ENCODE data around the gene OCEL1.
A peak's percentile ranks its signal among the peaks of the same experiment; 100 is the strongest.

OCEL1 gene

GRCh38 chr19:17211547-17212446 lies 14.2 kb upstream of the OCEL1 start:
- no peak for DNase-seq

GRCh38 chr19:17213334-17213733 lies 12.7 kb upstream of the OCEL1 start:
- no peak for DNase-seq

DNA sequence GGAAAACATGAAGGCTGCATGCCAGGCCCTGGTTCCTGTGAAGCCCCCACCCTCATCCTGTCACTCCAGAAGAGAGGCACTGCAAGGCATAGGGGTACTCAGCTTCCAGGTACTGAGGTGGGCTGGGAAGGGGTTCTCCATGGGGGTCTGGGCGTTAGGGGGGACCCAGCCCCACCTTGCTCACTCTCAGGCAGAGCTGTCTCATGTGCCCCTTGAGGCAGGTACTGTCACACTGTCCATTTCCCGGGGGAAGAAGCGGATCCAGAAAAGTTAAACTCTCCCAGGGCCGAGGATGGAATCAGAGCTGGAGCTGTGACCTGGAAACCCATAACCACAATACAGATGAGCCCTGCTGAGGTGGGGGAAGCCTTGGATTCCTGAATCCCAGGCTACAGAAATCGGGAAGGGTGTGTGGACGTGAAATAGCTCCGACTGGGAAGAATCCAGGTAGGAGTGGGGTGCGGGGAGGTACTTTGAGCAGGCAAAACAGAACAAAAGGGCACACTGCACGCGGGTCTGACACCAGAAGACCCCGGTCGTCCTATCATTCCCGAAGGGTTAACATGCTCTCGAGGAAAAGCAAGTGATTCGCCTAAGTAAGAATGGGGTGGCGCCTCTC lies 11.4 kb upstream of the OCEL1 start:
- DNase-seq: no peak

- peak; percentile 98 for DNase-seq
Observed at GRCh38 chr19:17215127-17215971, 10.7 kb upstream of the OCEL1 start, which contains the start of gene USE1. Gene USE1, plus strand, starts transcription at chr19:17215357. Its CDS starts 49 bp downstream, at chr19:17215406.

DNA sequence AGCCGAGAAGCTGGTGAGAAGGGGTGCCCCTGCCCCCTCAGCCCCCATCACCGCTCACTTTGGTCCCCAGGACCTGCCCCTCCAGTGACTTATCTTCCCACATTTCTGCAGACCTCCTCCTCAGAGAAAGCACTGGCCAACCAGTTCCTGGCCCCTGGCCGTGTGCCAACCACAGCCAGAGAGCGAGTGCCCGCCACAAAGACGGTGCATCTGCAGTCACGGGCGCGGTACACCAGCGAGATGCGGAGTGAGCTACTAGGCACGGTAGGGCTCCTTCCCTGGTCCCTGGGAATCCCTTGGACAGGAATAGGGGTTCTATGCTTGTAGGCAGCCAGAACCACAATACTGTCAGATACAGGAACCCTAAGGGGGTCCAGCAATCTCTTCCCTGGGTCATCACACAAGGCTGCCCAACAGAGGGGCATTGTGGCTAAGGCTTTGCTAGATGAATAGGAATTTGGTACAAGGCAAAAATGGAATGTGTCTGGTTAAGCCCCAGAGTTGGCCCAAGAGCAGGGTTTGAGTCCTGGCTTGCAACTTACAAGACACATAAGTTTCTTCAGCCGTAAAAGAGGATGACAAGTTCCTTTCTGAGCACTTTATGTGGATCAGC lies 9.9 kb upstream of the OCEL1 start:
- DNase-seq: no peak

GRCh38 chr19:17219286-17219685 lies 6.7 kb upstream of the OCEL1 start:
- no peak for DNase-seq

DNA sequence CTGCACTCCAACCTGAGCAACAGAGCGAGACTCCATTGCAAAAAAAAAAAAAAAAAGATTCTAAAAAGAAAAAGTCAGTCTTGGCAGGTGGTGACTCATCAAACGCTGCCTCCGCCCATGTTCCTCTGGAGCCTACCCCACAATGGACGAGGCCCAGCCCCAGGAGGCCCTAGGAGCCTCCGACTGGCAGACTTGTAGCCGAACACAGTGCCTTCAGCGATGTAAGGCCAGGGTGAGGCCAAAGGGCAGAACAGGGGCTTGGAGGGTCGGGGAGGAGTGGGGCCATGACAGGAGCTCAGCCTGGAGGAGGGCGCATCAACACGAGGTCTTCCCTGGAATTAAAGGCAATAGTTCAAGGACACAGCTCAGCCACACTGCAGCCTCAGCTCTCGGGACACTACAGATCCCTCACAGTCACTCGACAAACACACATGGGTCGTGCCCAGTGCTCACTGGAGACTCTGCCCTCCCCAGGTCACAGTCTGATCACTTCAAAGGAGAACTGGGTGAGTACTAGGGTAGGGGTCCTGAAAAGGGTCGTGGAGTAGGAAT lies 5.7 kb upstream of the OCEL1 start:
- DNase-seq: peak; percentile 83

GRCh38 chr19:17225053-17225452 lies 973 bp upstream of the OCEL1 start:
- DNase-seq: no peak

DNA sequence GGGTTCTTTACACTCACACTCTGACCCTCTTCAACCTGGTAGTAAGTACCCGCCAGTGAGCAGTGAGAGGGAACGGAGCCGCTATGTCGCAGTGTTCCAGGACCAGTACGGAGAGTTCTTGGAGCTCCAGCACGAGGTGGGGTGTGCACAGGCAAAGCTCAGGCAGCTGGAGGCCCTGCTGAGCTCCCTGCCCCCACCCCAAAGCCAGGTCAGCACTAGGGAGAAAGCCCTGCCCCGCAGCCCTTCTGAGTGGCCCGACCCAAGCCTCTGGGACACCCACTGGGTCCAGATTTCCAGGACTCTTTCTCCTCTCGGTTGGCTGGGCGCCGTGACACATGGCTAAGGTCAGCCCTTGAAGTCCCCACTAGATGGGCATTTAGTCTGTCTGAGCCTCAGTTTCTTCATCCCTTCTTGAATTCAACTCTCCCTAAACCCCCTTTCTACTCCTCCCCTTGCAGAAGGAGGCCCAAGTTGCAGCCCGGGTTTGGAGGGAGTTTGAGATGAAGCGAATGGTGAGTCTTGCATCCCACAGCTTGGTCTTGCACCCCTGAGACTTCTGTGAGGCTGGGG lies 1.9 kb downstream of the OCEL1 start:
- no peak for DNase-seq

DNA sequence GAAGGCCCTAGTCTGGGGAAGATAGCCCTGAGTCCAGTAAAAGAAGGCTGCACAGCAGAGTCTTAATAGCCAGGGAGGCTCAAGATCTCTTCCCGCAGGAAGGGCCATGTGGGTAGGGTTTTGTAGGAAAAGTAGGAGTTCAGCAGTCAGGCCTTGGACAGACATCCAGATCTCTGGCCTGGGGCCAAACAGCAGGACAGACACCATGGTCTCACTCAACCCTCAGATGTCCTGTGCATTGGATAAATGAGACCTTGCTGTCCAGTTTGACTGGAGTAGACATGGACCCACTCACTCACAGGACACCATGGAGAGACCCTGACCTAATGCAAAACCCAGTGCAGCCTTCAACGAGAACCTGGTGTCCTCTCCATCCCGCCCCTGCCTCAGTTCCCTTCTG lies 3.9 kb downstream of the OCEL1 start:
- no peak for DNase-seq

DNA sequence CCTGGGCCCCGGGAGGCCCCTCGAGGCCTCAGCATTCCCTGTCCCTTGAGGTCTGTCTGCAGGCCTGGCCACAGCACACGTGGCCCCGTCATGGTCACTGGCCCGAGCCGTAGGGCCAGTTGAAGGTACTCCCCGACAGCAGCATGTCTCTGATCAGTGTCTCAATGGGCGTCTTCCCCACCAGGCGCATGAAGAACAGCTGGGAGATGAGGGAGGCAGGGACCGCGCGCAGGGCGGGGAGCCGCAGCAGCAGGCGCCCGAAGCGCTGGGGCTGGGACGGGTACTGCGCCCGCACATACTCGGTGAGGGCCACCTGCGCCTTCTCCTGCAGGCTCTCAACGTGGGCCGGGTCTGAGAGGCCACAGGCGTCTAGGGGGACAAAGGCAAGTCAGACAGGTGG lies 6.2 kb downstream of the OCEL1 start:
- no peak for DNase-seq

- peak; percentile 85 for DNase-seq
Observed at GRCh38 chr19:17234911-17235299, 8.9 kb downstream of the OCEL1 start.

DNA sequence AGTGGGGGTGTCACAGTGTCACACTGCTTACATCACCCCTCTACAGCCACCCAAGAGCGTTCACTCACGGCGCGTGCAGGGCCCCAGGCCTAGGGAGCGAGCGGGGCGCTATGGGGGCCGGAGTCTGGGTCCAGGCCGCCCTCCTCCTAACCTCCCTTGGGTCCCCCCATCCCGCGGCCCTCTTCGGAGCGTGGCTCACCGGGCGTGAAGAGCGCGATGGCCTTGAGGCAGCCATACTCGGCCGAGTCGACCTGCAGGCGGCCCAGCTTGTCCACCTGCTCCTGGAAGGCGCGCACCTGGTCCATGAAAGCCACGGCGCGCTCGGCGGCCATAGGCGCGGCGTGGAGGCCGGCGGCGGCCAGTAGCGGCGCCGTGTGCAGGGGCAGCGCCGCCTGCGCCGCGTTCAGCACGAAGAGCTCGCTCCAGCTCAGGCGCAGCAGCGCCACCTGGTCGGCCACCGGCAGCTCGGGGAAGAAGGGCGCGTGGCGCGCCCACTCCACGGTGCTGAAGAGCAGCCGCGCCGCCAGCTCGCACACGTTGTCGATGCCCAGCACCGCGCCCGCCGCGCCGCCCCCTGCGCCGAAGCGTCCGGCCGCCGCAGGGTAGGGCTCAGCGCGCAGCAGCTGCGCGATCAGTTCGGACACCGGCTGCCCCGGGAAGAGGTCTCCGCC lies 9.4 kb downstream of the OCEL1 start:
- DNase-seq: peak; percentile 89

GRCh38 chr19:17235971-17236777 lies 10.1 kb downstream of the OCEL1 start:
- peak; percentile 72 for DNase-seq

DNA sequence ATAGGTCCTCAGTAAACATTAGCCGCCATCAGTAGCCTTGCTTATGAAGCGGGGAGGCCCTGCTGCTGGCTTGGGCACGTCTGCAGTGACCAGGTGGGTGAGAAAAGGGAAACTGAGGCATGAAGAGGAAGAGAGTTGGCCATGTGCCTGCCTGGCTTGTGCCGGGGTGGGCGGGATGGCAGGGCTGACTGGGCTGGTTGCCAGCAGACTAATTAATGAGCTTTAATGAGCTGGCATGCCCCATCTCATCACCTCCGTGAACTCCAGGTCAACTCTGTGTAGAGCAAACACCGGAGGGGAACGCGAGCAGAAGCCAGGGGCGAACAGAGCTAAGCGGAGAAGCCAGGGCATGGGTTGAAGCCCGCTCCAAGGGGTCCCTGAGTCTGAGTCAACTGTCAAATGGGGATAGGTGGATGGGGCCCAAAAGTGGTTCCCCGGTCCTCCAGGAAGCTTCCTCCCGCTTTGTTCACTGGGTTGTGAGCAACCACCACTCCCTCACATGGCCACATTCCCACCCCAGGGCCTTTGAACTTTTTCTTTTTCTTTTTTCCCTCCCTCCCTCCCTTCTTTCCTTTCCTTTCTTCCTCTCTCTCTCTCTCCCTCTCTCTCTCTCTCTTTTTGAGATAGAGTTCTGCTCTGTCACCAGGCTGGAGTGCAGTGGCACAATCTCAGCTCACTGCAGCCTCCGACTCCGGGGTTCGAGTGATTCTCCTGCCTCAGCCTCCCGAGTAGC lies 11.0 kb downstream of the OCEL1 start:
- DNase-seq: no peak

DNA sequence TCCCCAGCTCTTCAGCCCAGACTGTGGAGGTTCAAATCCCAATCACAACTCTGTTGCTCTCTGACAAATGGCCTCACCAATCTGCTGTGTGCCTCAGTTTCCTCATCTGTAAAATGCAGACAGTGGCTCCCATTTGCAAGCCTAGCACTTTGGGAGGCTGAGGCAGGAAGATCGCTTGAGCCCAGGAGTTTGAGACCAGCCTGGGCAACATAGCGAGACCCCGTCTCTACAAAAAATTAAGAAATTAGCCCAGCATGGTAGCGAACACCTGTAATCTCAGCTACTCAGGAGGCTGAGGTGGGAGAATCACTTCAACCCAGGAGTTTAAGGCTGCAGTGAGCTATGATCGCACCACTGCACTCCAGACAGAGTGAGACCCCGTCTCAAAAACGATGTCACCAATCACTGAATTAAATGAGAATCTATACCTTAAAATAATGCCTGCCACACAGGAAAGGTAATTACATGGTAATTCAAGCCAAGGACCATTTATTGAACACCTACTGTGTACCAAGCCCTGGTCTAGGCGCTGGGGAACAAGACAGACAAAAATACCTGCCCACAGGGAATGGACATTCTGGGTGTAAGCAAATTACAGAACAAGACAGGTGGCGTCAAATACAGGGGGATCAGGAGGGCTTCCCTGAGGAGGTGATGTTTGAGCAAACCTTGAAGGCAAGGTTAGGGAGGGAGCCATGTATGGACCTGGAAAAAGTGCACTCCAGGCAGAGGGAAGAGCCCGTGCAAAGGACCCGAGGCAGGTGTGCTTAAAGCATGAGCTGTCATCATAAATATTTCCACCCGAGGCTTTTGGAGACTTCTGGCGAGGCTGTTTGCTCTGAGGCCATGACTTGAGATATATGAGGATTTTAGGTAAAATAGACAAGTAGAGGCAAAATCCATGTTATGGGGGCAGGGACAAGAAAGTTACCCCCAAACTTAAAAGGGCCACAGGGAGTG lies 12.0 kb downstream of the OCEL1 start:
- no peak for DNase-seq

- no peak for DNase-seq
Observed at GRCh38 chr19:17240062-17240752, 14.2 kb downstream of the OCEL1 start.

DNA sequence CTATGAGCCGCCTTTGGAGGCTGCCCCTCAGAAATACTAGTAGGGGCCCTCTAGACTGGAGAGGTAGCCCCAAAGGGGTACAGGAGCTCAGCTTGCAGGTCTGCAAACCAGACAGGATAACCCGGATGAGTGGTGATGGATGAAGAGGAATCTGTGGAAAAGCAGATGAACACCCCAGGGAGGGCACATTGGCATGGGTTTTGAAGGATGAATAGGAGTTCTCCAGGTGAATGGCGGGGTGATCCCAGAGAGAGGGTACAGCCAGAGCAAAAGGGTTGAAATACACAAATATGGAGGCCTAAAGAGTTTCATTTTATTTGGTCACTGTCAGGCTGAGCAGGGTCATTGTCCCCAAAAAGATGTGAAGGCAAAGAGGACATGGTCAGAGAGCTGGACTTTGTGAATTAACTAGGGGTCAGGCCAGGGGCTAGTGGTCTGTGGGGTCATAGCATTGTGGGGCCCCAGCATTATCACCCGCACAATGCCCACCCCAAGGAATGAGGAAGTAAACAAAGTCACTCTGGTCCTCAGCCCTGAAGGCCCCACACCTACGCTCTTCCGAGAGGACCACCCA lies 14.9 kb downstream of the OCEL1 start:
- no peak for DNase-seq
